ENCODE results near the gene HS6ST3. TPM values are rescaled to one million over a fixed set of nuclear protein-coding genes. Genes with fewer than 3 reads are reported as not detected.
"Not testable (repeated sequence)": the region's sequence is repeated elsewhere in the genome, so short reads cannot be mapped to it uniquely, and the experiment has no call there.

Gene HS6ST3
- total RNA-seq, 1 donor from 2014 or later, result 0.06 TPM

- DNase-seq (ENCODE audit: low spot score), result no peak
These were observed 1.5 kb downstream of the HS6ST3 start for GRCh38 chr13:96091164-96092117.

- no peak for DNase-seq (ENCODE audit: low spot score)
These were observed 3.5 kb downstream of the HS6ST3 start for GRCh38 chr13:96093296-96094006.

- no peak for DNase-seq (ENCODE audit: low spot score)
These were observed 10.7 kb downstream of the HS6ST3 start for GRCh38 chr13:96100457-96101220.

GRCh38 chr13:96104516-96104915, 14.6 kb downstream of the HS6ST3 start:
- no peak for DNase-seq (ENCODE audit: low spot score)

GRCh38 chr13:96108072-96108471, 18.2 kb downstream of the HS6ST3 start:
- not testable (repeated sequence) for DNase-seq (ENCODE audit: low spot score)

- no peak for DNase-seq (ENCODE audit: low spot score)
These were observed 19.2 kb downstream of the HS6ST3 start for GRCh38 chr13:96109125-96109524.

GRCh38 chr13:96112936-96113335, 23.0 kb downstream of the HS6ST3 start:
- DNase-seq (ENCODE audit: low spot score), result no peak

- DNase-seq (ENCODE audit: low spot score), result not testable (repeated sequence)
These were observed 25.5 kb downstream of the HS6ST3 start for GRCh38 chr13:96115368-96115767.

GRCh38 chr13:96119921-96120320, 30.0 kb downstream of the HS6ST3 start:
- no peak for DNase-seq (ENCODE audit: low spot score)

GRCh38 chr13:96130818-96131340, 41.0 kb downstream of the HS6ST3 start:
- no peak for DNase-seq (ENCODE audit: low spot score)

GRCh38 chr13:96141032-96141431, 51.1 kb downstream of the HS6ST3 start:
- DNase-seq (ENCODE audit: low spot score), result no peak

- no peak for DNase-seq (ENCODE audit: low spot score)
These were observed 69.8 kb downstream of the HS6ST3 start for GRCh38 chr13:96159725-96160124.

- DNase-seq (ENCODE audit: low spot score), result no peak
These were observed 71.2 kb downstream of the HS6ST3 start for GRCh38 chr13:96161141-96161540.

- DNase-seq (ENCODE audit: low spot score), result no peak
These were observed 75.9 kb downstream of the HS6ST3 start for GRCh38 chr13:96165840-96166239.

- no peak for DNase-seq (ENCODE audit: low spot score)
These were observed 82.2 kb downstream of the HS6ST3 start for GRCh38 chr13:96172066-96172465.

- DNase-seq (ENCODE audit: low spot score), result no peak
These were observed 88.9 kb downstream of the HS6ST3 start for GRCh38 chr13:96178759-96179158.

GRCh38 chr13:96179309-96179708, 89.4 kb downstream of the HS6ST3 start:
- DNase-seq (ENCODE audit: low spot score), result no peak

GRCh38 chr13:96181911-96182310, 92.0 kb downstream of the HS6ST3 start:
- no peak for DNase-seq (ENCODE audit: low spot score)

GRCh38 chr13:96185818-96186217, 95.9 kb downstream of the HS6ST3 start:
- no peak for DNase-seq (ENCODE audit: low spot score)

- no peak for DNase-seq (ENCODE audit: low spot score)
These were observed 101.5 kb downstream of the HS6ST3 start for GRCh38 chr13:96191367-96191766.

- DNase-seq (ENCODE audit: low spot score), result no peak
These were observed 103.9 kb downstream of the HS6ST3 start for GRCh38 chr13:96193728-96194310.

Measured in mesenteric fat pad (tissue), 1 donor.